K562 (cell line): Measurements from ENCODE around the gene MAP4K4. TPM values are rescaled to one million over a fixed set of nuclear protein-coding genes. Genes with fewer than 3 reads are reported as not detected.

Source experiments
- ATF7 ChIP-seq: fragments of 450-650 bp; IDR thresholded peaks from 2 replicates; pipeline ENCODE4 v1.7.1; 2014; ENCODE audit warnings: mild to moderate bottlenecking, moderate library complexity
- CTBP1 ChIP-seq: fragments of 450-650 bp; IDR thresholded peaks from 2 replicates; pipeline ENCODE4 v1.6.1; 2016; ENCODE audit warnings: borderline replicate concordance
- JUND ChIP-seq, 2 experiments: IDR thresholded peaks; 2 replicates in 1 of 2; 3 replicates in 1 of 2; pipeline ENCODE4 v1.6.1; 2011; ENCODE audit warnings: borderline replicate concordance in 2 of 2, low read depth in 2 of 2, low read length in 2 of 2, improper control_type of control experiment in 1 of 2, missing biosample characterization in 1 of 2, missing genetic modification characterization in 1 of 2, missing genetic modification reagents in 1 of 2
- MTA3 ChIP-seq: fragments of 450-650 bp; formaldehyde crosslinking; IDR thresholded peaks from 2 replicates; pipeline ENCODE4 v1.6.1; 2017; ENCODE audit warnings: mild to moderate bottlenecking, borderline replicate concordance
- RAD21 ChIP-seq, 2 experiments: fragments of 250-450 bp in 1 of 2; fragments of 450-650 bp in 1 of 2; sonication (Bioruptor Pico) in 1 of 2; formaldehyde crosslinking in 1 of 2; IDR thresholded peaks in 1 of 2; conservative IDR thresholded peaks in 1 of 2; 2 replicates each; pipeline versions ENCODE4 v1.4.0 to v1.8.0; 2020 to 2022; ENCODE audit warnings: mild to moderate bottlenecking in 2 of 2, moderate library complexity in 1 of 2
- THRB ChIP-seq: fragments of 450-650 bp; formaldehyde crosslinking; conservative IDR thresholded peaks from 2 replicates; pipeline ENCODE4 v1.4.0; 2022; ENCODE audit warnings: mild to moderate bottlenecking, missing genetic modification characterization
- ZNF23 ChIP-seq: fragments of 250-450 bp; sonication (Bioruptor Pico); IDR thresholded peaks from 2 replicates; pipeline ENCODE4 v1.4.0; 2020; ENCODE audit warnings: mild to moderate bottlenecking
- ZNF311 ChIP-seq: fragments of 250-450 bp; sonication (Bioruptor Pico); IDR thresholded peaks from 2 replicates; pipeline ENCODE4 v1.4.0; 2020; ENCODE audit warnings: mild to moderate bottlenecking, moderate library complexity
- polyA plus RNA-seq, 8 experiments: library from polyadenylated mRNA; depleted of rRNA in 4 of 8; stranded (reverse) in 5 of 8; unstranded in 3 of 8; fragments of >200 nt; fragmentation: Nextera tagmentation in 2 of 8; fragmentation: Illumina TruSeq in 1 of 8; extraction: Ambion mirVana in 2 of 8; extraction: Trizol in 1 of 8; gene quantifications; 2 replicates each; pipeline versions ENCODE4 v1.2.1 to v1.2.3, GENCODE V29; 2011 to 2014; ENCODE audit warnings: inconsistent platforms in 1 of 8, missing spikeins in 1 of 8
- total RNA-seq, 7 experiments: library from RNA; depleted of rRNA in 6 of 7; stranded (reverse); fragments of >200 nt in 6 of 7; fragmentation: Illumina TruSeq in 2 of 7; extraction: Trizol in 2 of 7; gene quantifications; 2 replicates each; pipeline versions ENCODE4 v1.2.1 to v1.2.3, GENCODE V29; 2011 to 2021; ENCODE audit warnings: low replicate concordance in 1 of 7
- TF ChIP-seq, protein P1 (sequence below), 2 experiments: fragments of 450-650 bp; formaldehyde crosslinking in 1 of 2; IDR thresholded peaks; 2 replicates each; pipeline versions ENCODE4 v1.4.0 to v1.6.1; 2014 to 2020; ENCODE audit warnings: mild to moderate bottlenecking in 2 of 2, borderline replicate concordance in 1 of 2, low read depth in 1 of 2
- TF ChIP-seq, protein P2 (sequence below): fragments of 250-450 bp; sonication (Bioruptor Pico); IDR thresholded peaks from 2 replicates; pipeline ENCODE4 v1.8.0; 2021; ENCODE audit warnings: moderate library complexity, mild to moderate bottlenecking, inconsistent platforms
- TF ChIP-seq, protein P3 (sequence below): sonication (generic); formaldehyde crosslinking; IDR thresholded peaks from 2 replicates; pipeline ENCODE4 v1.8.0; 2022; ENCODE audit warnings: mild to moderate bottlenecking, missing genetic modification reagents, borderline replicate concordance

Gene MAP4K4
- total and polyA plus RNA-seq, 9 of the 15 experiments (the other 6 are each of a cell fraction or from before 2014, with no cell fraction given), result 7.6 to 76.4 (median 50.6) TPM

- TF ChIP-seq, protein P1, sequence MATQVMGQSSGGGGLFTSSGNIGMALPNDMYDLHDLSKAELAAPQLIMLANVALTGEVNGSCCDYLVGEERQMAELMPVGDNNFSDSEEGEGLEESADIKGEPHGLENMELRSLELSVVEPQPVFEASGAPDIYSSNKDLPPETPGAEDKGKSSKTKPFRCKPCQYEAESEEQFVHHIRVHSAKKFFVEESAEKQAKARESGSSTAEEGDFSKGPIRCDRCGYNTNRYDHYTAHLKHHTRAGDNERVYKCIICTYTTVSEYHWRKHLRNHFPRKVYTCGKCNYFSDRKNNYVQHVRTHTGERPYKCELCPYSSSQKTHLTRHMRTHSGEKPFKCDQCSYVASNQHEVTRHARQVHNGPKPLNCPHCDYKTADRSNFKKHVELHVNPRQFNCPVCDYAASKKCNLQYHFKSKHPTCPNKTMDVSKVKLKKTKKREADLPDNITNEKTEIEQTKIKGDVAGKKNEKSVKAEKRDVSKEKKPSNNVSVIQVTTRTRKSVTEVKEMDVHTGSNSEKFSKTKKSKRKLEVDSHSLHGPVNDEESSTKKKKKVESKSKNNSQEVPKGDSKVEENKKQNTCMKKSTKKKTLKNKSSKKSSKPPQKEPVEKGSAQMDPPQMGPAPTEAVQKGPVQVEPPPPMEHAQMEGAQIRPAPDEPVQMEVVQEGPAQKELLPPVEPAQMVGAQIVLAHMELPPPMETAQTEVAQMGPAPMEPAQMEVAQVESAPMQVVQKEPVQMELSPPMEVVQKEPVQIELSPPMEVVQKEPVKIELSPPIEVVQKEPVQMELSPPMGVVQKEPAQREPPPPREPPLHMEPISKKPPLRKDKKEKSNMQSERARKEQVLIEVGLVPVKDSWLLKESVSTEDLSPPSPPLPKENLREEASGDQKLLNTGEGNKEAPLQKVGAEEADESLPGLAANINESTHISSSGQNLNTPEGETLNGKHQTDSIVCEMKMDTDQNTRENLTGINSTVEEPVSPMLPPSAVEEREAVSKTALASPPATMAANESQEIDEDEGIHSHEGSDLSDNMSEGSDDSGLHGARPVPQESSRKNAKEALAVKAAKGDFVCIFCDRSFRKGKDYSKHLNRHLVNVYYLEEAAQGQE (IDR thresholded peaks at IDR 0.05; ENCODE audit: borderline replicate concordance), result peak; percentile 44; the same call in 1 of the 2 replicates
- TF ChIP-seq, protein P1 (CRISPR knock-in tag; IDR thresholded peaks at IDR 0.05; ENCODE audit: low read depth), result no peak
- TF ChIP-seq CTBP1 (no peak), THRB (CRISPR knock-in tag) (no peak), ZNF311 (CRISPR knock-in tag) (no peak), ATF7 (0 out of 2 replicates have a peak, but pooled peaks have one; percentile 11), ZNF23 (CRISPR knock-in tag) (no peak), MTA3 (no peak), RAD21 (CRISPR knock-in tag; conservative IDR thresholded peaks at IDR 0.05 in 1 of 2, IDR thresholded peaks at IDR 0.05 in 1 of 2) (peak; percentile 52 to 66), JUND (IDR thresholded peaks at IDR 0.05; ENCODE audit: borderline replicate concordance, low read depth, low read length) (0 out of 2 replicates have a peak, but pooled peaks have one; percentile 13), JUND (tag; IDR thresholded peaks at IDR 0.05; ENCODE audit: borderline replicate concordance, low read depth, low read length) (no peak)
- TF ChIP-seq, protein P2, sequence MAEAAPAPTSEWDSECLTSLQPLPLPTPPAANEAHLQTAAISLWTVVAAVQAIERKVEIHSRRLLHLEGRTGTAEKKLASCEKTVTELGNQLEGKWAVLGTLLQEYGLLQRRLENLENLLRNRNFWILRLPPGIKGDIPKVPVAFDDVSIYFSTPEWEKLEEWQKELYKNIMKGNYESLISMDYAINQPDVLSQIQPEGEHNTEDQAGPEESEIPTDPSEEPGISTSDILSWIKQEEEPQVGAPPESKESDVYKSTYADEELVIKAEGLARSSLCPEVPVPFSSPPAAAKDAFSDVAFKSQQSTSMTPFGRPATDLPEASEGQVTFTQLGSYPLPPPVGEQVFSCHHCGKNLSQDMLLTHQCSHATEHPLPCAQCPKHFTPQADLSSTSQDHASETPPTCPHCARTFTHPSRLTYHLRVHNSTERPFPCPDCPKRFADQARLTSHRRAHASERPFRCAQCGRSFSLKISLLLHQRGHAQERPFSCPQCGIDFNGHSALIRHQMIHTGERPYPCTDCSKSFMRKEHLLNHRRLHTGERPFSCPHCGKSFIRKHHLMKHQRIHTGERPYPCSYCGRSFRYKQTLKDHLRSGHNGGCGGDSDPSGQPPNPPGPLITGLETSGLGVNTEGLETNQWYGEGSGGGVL (CRISPR knock-in tag), result no peak
- TF ChIP-seq, protein P3, sequence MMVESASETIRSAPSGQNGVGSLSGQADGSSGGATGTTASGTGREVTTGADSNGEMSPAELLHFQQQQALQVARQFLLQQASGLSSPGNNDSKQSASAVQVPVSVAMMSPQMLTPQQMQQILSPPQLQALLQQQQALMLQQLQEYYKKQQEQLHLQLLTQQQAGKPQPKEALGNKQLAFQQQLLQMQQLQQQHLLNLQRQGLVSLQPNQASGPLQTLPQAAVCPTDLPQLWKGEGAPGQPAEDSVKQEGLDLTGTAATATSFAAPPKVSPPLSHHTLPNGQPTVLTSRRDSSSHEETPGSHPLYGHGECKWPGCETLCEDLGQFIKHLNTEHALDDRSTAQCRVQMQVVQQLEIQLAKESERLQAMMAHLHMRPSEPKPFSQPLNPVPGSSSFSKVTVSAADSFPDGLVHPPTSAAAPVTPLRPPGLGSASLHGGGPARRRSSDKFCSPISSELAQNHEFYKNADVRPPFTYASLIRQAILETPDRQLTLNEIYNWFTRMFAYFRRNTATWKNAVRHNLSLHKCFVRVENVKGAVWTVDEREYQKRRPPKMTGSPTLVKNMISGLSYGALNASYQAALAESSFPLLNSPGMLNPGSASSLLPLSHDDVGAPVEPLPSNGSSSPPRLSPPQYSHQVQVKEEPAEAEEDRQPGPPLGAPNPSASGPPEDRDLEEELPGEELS (CRISPR knock-in tag), result no peak
Measured at GRCh38 chr2:101823347-101823791, 125.9 kb downstream of the MAP4K4 start (continued).
